Lung (tissue), 12 donors: ENCODE data around the gene SAXO2. TPM values are rescaled to one million over a fixed set of nuclear protein-coding genes. Genes with fewer than 3 reads are reported as not detected.
"Not testable (repeated sequence)": the region's sequence is repeated elsewhere in the genome, so short reads cannot be mapped to it uniquely, and the experiment has no call there.

Experiments used
- ATAC-seq: fragments of 200-7000 bp; cut with Tn5 transposase; one replicate; pipeline ENCODE4 v1.9.1; 2020; ENCODE audit warnings: moderate number of reproducible peaks; ENCODE audit not compliant: insufficient read depth, low FRiP score
- DNase-seq, 3 donors: peaks; one replicate each; pipeline ENCODE4 v3.0.0-alpha.2; 2013 to 2017
- H3K27ac ChIP-seq, 2 donors: one replicate each; pipeline ENCODE4 v1.5.1; 2013; ENCODE audit warnings: mild to moderate bottlenecking in 2 of 2, moderate library complexity in 2 of 2, control low read depth in 1 of 2, inconsistent platforms in 1 of 2, low read depth in 1 of 2, low read length in 1 of 2
- H3K27me3 ChIP-seq, 3 donors: one replicate each; pipeline ENCODE4 v1.5.1; 2013; ENCODE audit warnings: low read length in 2 of 3; ENCODE audit not compliant: control insufficient read depth in 3 of 3, insufficient read depth in 3 of 3
- H3K36me3 ChIP-seq, 4 donors: one replicate each; pipeline ENCODE4 v1.5.1; 2013; ENCODE audit warnings: low read length in 4 of 4, mild to moderate bottlenecking in 1 of 4, moderate library complexity in 1 of 4; ENCODE audit not compliant: control insufficient read depth in 4 of 4, insufficient read depth in 4 of 4
- H3K4me1 ChIP-seq, 5 donors: one replicate each; pipeline ENCODE4 v1.5.1; 2013; ENCODE audit warnings: low read length in 5 of 5, mild to moderate bottlenecking in 2 of 5, moderate library complexity in 1 of 5; ENCODE audit not compliant: control insufficient read depth in 5 of 5, insufficient read depth in 5 of 5
- H3K4me3 ChIP-seq: one replicate; pipeline ENCODE4 v1.5.1; 2013; ENCODE audit warnings: mild to moderate bottlenecking, control low read depth, moderate library complexity
- H3K9ac ChIP-seq, 2 donors: one replicate each; pipeline ENCODE4 v1.5.1; 2013; ENCODE audit warnings: low read length in 2 of 2, control low read depth in 1 of 2; ENCODE audit not compliant: insufficient read depth in 1 of 2
- H3K9me3 ChIP-seq, 4 donors: one replicate each; pipeline ENCODE4 v1.5.1; 2013; ENCODE audit warnings: low read length in 3 of 4, mild to moderate bottlenecking in 1 of 4, moderate library complexity in 1 of 4; ENCODE audit not compliant: control insufficient read depth in 4 of 4, insufficient read depth in 3 of 4
- CTCF ChIP-seq: IDR thresholded peaks from 2 replicates; pipeline ENCODE4 v1.5.1; 2012; ENCODE audit warnings: mild to moderate bottlenecking; ENCODE audit errors: control extremely low read depth, extremely low read depth
- WGBS, 2 donors: extraction: QIAGEN DNeasy Blood & Tissue Kit; methylation state at CpG; one replicate each; pipeline ENCODE4 v1.1.7; 2013; 5-methylcytosine and 5-hydroxymethylcytosine counted together
- polyA plus RNA-seq, 2 donors: library from polyadenylated mRNA; stranded (reverse); fragments of 200-250 nt; gene quantifications; one replicate each; pipeline ENCODE4 v1.2.1, GENCODE V29; 2013
- total RNA-seq, 2 donors: library from RNA; depleted of rRNA in 1 of 2; stranded (reverse); fragments of >200 nt in 1 of 2; gene quantifications; one replicate each; pipeline ENCODE4 v1.2.1, GENCODE V29; 2014 to 2021
- donor health status: control.
- donor health status: control.
- donor health status: Bipolar disorder and iron deficiency.
- donor health status: healthy.
- donor health status: DM: yes; HTN: yes; CAD: no.

The SAXO2 gene
- total and polyA plus RNA-seq, 4 donors: 5.9 to 54.0 (median 29.6) TPM

- H3K9ac ChIP-seq: no peak overlapping the region
Measured at GRCh38 chr15:82314769-82315518, 52.3 kb downstream of the SAXO2 start.

GRCh38 chr15:82315519-82316246, 53.1 kb downstream of the SAXO2 start:
- H3K36me3 ChIP-seq: no peaks in the 10 kb centered on the region
- no peak for ATAC-seq
- no peaks in the 10 kb centered on the region for H3K9me3 ChIP-seq
- WGBS, 2 donors: 89 to 94% methylated on average over 24 of the region's 24 CpGs
- DNase-seq: no peak
- no peak overlapping the region for H3K4me3 ChIP-seq
- H3K9ac ChIP-seq: no peak overlapping the region
- no peaks in the 10 kb centered on the region for H3K4me1 ChIP-seq
- no peak for TF ChIP-seq CTCF
- H3K27me3 ChIP-seq: no peaks in the 10 kb centered on the region
- no peak overlapping the region for H3K27ac ChIP-seq

More at GRCh38 chr15:82314769-82315518, 52.3 kb downstream of the SAXO2 start:
- no peak overlapping the region for H3K27ac ChIP-seq
- WGBS, 2 donors: 84 to 93% methylated on average over 9 of the region's 9 CpGs
- H3K36me3 ChIP-seq: no peaks in the 10 kb centered on the region
- no peak overlapping the region for H3K4me3 ChIP-seq
- no peaks in the 10 kb centered on the region for H3K27me3 ChIP-seq
- DNase-seq: no peak
- no peaks in the 10 kb centered on the region for H3K9me3 ChIP-seq
- no peak for ATAC-seq
- H3K4me1 ChIP-seq: no peaks in the 10 kb centered on the region
- TF ChIP-seq CTCF: no peak

- not testable (repeated sequence) for H3K4me3 ChIP-seq, DNase-seq, H3K27me3 ChIP-seq, H3K27ac ChIP-seq, H3K9ac ChIP-seq, H3K4me1 ChIP-seq, H3K36me3 ChIP-seq, H3K9me3 ChIP-seq, ATAC-seq
- 92 to 94% methylated on average over 20 to 23 of the region's 23 CpGs for WGBS, 2 donors
Measured at GRCh38 chr15:82316247-82317090, 53.9 kb downstream of the SAXO2 start.

GRCh38 chr15:82317091-82317489, 54.5 kb downstream of the SAXO2 start:
- no peak overlapping the region for H3K27ac ChIP-seq
- no peaks in the 10 kb centered on the region for H3K9me3 ChIP-seq
- no peaks in the 10 kb centered on the region for H3K27me3 ChIP-seq
- no peaks in the 10 kb centered on the region for H3K4me1 ChIP-seq
- no peak for TF ChIP-seq CTCF
- ATAC-seq: no peak
- H3K9ac ChIP-seq: no peak overlapping the region
- H3K4me3 ChIP-seq: no peak overlapping the region
- DNase-seq: no peak
- whole genome bisulfite sequencing, 2 donors: 89 to 97% methylated on average over 12 of the region's 12 CpGs
- H3K36me3 ChIP-seq: no peaks in the 10 kb centered on the region

GRCh38 chr15:82317516-82317915, 54.9 kb downstream of the SAXO2 start:
- H3K27ac ChIP-seq, H3K4me3 ChIP-seq, H3K36me3 ChIP-seq, H3K9ac ChIP-seq, H3K9me3 ChIP-seq, H3K4me1 ChIP-seq, ATAC-seq, DNase-seq, H3K27me3 ChIP-seq: not testable (repeated sequence)
- WGBS, 2 donors: 73 to 89% methylated on average over 7 of the region's 7 CpGs
